PC-9 (cell line): ENCODE results near the gene UBAP2. TPM values are rescaled to one million over a fixed set of nuclear protein-coding genes. Genes with fewer than 3 reads are reported as not detected.

Experiments
- BruUV-seq: library from RNA; stranded (reverse); fragments of 400-500 nt; replicated peaks from 2 replicates; lab custom pipeline; 2021; lab: Mats Ljungman, UMichigan
- CTCF ChIA-PET: fragments of 300-600 bp; sonication (Branson Sonifier 250); formaldehyde crosslinking; loops from one replicate; lab custom pipeline; 2022; ENCODE audit warnings: antibody characterized with exemption; lab: Charles Lee
- POLR2A ChIA-PET: fragments of 300-600 bp; sonication (Branson Sonifier 250); formaldehyde crosslinking; loops from one replicate; lab custom pipeline; 2022; ENCODE audit warnings: antibody characterized with exemption; ENCODE audit not compliant: unreplicated experiment; lab: Charles Lee
- DNase-seq, 2 experiments: peaks; one replicate each; pipeline versions ENCODE4 v3.0.0 to v3.0.0-alpha.2; 2015 to 2022; ENCODE audit warnings: mixed read lengths in 1 of 2
- H2AFZ ChIP-seq: fragments of 200-600 bp; sonication (generic); 2 replicates; pipeline ENCODE4 v1.8.1; 2017; ENCODE audit warnings: antibody characterized with exemption
- H3F3A ChIP-seq: fragments of 200-600 bp; sonication (generic); 2 replicates; pipeline ENCODE4 v1.8.1; 2017; ENCODE audit warnings: antibody characterized with exemption, mild to moderate bottlenecking, low read depth; ENCODE audit not compliant: insufficient read depth
- H3K27ac ChIP-seq: fragments of 200-600 bp; sonication (generic); 2 replicates; pipeline ENCODE4 v1.6.1; 2016; ENCODE audit warnings: mixed run types
- H3K27me3 ChIP-seq: fragments of 200-600 bp; sonication (generic); 2 replicates; pipeline ENCODE4 v1.6.1; 2016; ENCODE audit warnings: low read depth, mixed run types; ENCODE audit not compliant: insufficient read depth
- H3K36me3 ChIP-seq: fragments of 200-600 bp; sonication (generic); 2 replicates; pipeline ENCODE4 v1.6.1; 2016; ENCODE audit warnings: low read depth, mixed run types
- H3K4me1 ChIP-seq: fragments of 200-600 bp; sonication (generic); replicated peaks from 2 replicates; pipeline ENCODE4 v1.6.1; 2016; ENCODE audit warnings: mixed run types; ENCODE audit not compliant: insufficient read depth
- H3K4me2 ChIP-seq: fragments of 200-600 bp; sonication (generic); 2 replicates; pipeline ENCODE4 v1.6.1; 2017; ENCODE audit warnings: mixed run types
- H3K4me3 ChIP-seq: fragments of 200-600 bp; sonication (generic); 2 replicates; pipeline ENCODE4 v1.6.1; 2016; ENCODE audit warnings: mixed run types
- H3K79me2 ChIP-seq: fragments of 200-600 bp; sonication (generic); 2 replicates; pipeline ENCODE4 v1.6.1; 2017; ENCODE audit warnings: low read depth, mixed run types
- H3K9me2 ChIP-seq: fragments of 200-600 bp; sonication (generic); 2 replicates; pipeline ENCODE4 v1.8.1; 2017; ENCODE audit warnings: mild to moderate bottlenecking; ENCODE audit not compliant: insufficient read depth
- H3K9me3 ChIP-seq: fragments of 200-600 bp; sonication (generic); 2 replicates; pipeline ENCODE4 v1.8.1; 2016; ENCODE audit warnings: low read depth; ENCODE audit not compliant: insufficient read depth
- H4K20me1 ChIP-seq: fragments of 200-600 bp; sonication (generic); 2 replicates; pipeline ENCODE4 v1.8.1; 2017; ENCODE audit not compliant: insufficient read depth
- EZH2 ChIP-seq: fragments of 200-600 bp; sonication (generic); IDR thresholded peaks from 2 replicates; pipeline ENCODE4 v1.8.0; 2017; ENCODE audit warnings: antibody characterized with exemption, low read depth
- intact Hi-C: fragments of 100-400 bp; cut with micrococcal nuclease; formaldehyde crosslinking; loops from one replicate; pipeline ENCODE4 v1.10.0; 2022; ENCODE audit not compliant: unreplicated experiment
- total RNA-seq: library from RNA; stranded (reverse); gene quantifications from 2 replicates; pipeline ENCODE4 v1.2.3, GENCODE V29; 2021
- TF ChIP-seq, protein P1 (sequence below): fragments of 200-600 bp; sonication (generic); conservative IDR thresholded peaks from 2 replicates; pipeline ENCODE4 v1.6.1; 2017; ENCODE audit warnings: mixed run types, antibody characterized with exemption, mild to moderate bottlenecking, moderate library complexity

The UBAP2 gene
- total RNA-seq, 1 experiment from 2014 or later, result 27.6 TPM

DNA sequence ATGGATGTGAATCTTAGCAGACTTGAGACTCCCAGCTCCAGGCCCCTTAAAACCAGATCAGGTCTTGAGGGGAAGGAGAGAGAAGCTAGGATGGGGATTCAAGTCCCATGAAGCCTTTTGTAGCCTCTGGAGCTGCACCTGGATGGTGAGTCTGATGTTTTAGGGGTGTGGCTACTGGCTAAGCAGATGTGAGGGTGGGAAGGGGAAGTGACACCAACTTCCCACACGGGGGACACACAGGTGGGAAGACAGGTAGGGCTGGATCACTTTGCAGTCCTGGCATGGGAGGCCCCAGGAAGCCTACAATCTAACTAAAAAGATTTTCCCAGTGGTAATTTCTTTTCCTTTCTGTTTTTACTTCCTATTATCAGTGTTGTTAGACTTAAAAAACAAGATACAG is 38.7 kb upstream of the UBAP2 start:
- POLR2A ChIA-PET, result no interaction called here
- no peak for TF ChIP-seq EZH2
- TF ChIP-seq, protein P1, sequence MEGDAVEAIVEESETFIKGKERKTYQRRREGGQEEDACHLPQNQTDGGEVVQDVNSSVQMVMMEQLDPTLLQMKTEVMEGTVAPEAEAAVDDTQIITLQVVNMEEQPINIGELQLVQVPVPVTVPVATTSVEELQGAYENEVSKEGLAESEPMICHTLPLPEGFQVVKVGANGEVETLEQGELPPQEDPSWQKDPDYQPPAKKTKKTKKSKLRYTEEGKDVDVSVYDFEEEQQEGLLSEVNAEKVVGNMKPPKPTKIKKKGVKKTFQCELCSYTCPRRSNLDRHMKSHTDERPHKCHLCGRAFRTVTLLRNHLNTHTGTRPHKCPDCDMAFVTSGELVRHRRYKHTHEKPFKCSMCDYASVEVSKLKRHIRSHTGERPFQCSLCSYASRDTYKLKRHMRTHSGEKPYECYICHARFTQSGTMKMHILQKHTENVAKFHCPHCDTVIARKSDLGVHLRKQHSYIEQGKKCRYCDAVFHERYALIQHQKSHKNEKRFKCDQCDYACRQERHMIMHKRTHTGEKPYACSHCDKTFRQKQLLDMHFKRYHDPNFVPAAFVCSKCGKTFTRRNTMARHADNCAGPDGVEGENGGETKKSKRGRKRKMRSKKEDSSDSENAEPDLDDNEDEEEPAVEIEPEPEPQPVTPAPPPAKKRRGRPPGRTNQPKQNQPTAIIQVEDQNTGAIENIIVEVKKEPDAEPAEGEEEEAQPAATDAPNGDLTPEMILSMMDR, result no peak
- Histone ChIP-seq H3K4me2 (no peak overlapping the region), H3K9me2 (no peaks in the 10 kb centered on the region), H3K4me3 (no peak overlapping the region), H2AFZ (no peak overlapping the region), H3F3A (no peaks in the 10 kb centered on the region), H3K27me3 (no peaks in the 10 kb centered on the region), H3K9me3 (no peaks in the 10 kb centered on the region), H3K79me2 (no peaks in the 10 kb centered on the region), H3K27ac (no peak overlapping the region), H3K4me1 (no peaks in the 10 kb centered on the region), H3K36me3 (no peaks in the 10 kb centered on the region), H4K20me1 (no peaks in the 10 kb centered on the region)
- no TSS peak for BruUV-seq
- DNase-seq, result no peak
- intact Hi-C loops, result no loop called here
- CTCF ChIA-PET, result no interaction called here

DNA sequence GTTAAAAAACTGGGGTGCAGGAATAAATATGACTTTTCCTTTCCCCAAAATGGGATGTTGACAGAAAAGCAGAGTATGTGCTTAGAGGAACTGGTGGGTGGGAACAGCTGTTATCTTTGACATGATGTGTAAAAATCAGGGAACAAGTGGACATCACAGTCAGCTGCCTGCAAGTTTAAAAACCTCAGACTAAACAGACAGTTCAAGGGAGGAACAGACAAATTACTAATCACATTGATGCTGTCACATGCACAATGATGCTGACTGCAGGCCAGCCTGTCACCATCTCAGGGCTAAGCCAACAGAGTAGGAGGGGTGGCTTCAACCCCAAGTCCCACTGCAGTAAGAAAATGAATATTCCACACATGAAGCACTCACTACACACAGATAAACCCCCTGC is 38.2 kb upstream of the UBAP2 start:
- TF ChIP-seq, protein P1, result no peak
- no peak for TF ChIP-seq EZH2
- Histone ChIP-seq H3K79me2 (no peaks in the 10 kb centered on the region), H3K4me2 (no peak overlapping the region), H3K4me3 (no peak overlapping the region), H3K9me3 (no peaks in the 10 kb centered on the region), H3K27me3 (no peaks in the 10 kb centered on the region), H3K9me2 (no peaks in the 10 kb centered on the region), H3F3A (no peaks in the 10 kb centered on the region), H4K20me1 (no peaks in the 10 kb centered on the region), H2AFZ (no peak overlapping the region), H3K36me3 (no peaks in the 10 kb centered on the region), H3K27ac (no peak overlapping the region), H3K4me1 (no peaks in the 10 kb centered on the region)
- ChIA-PET CTCF (no interaction called here), POLR2A (no interaction called here)
- intact Hi-C loops, result no loop called here
- no peak for DNase-seq
- no TSS peak for BruUV-seq

DNA sequence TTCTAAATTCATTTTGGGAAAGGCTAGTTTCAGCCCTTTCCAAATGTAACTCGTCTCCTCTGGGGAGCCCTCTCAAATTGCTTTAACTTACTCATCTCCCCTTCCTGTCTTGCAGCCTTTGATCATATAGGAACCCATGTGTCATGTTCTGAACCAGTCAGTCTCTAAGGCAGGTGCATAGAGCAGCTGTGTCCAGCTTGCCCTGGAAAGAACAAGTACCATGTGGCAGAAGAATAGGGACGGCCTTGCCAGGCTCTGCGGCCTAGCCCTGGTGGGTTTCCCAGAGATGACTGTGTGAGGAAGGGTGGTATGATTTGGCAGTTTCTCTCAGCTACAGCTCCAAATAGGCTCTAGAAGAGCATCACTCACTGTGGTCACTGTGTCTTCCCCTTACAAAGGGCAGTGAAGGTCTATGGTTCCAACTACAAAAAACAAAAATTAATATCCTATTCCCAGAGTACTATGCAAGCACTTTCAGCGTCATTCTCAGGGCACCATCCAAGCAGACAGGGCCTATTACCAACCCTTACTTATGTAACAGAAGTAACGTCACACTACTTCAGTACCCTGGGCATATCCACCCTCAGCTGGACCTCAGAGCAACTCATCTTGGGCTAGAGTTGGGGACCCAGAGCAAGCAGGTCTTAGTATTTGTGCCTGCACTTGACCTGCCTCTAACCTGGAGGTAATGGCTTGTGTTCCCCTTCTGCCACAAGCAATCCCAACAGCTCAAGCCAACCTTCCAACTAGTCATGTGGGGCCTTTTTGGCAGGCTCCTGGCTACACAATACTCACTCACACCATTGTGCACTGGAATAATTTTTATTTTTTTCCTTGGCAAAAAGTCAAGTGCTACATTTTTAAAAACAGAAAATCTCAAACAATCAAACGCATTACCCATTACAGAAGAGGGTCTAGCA is 37.2 kb upstream of the UBAP2 start:
- TF ChIP-seq, protein P1, result no peak
- no peak for TF ChIP-seq EZH2
- POLR2A ChIA-PET, result no interaction called here
- H3K9me2 ChIP-seq, result no peaks in the 10 kb centered on the region
- H3K4me3 ChIP-seq, result no peak overlapping the region
- H3K79me2 ChIP-seq, result no peaks in the 10 kb centered on the region
- no peaks in the 10 kb centered on the region for H3K27me3 ChIP-seq
- H3K27ac ChIP-seq, result no peak overlapping the region
- no peak overlapping the region for H2AFZ ChIP-seq
- BruUV-seq, result no TSS peak
- no peaks in the 10 kb centered on the region for H3K36me3 ChIP-seq
- intact Hi-C loops, result no loop called here
- CTCF ChIA-PET, result interaction anchor here (0.6 kb wide), 2 partner anchors 62 to 76 kb away, joined by 3 read pairs; no protein-coding TSS in a partner anchor
- H4K20me1 ChIP-seq, result no peaks in the 10 kb centered on the region
- no peaks in the 10 kb centered on the region for H3K4me1 ChIP-seq
- no peak for DNase-seq
- H3K4me2 ChIP-seq, result no peak overlapping the region
- no peaks in the 10 kb centered on the region for H3K9me3 ChIP-seq
- no peaks in the 10 kb centered on the region for H3F3A ChIP-seq
